Measurements from ENCODE around the gene KDM5B. TPM values are rescaled to one million over a fixed set of nuclear protein-coding genes. Genes with fewer than 3 reads are reported as not detected.
A peak's percentile ranks its signal among the peaks of the same experiment; 100 is the strongest.

KDM5B gene
- total and polyA plus RNA-seq, 2 of the 8 experiments (the other 6 are each of a cell fraction or from before 2014, with no cell fraction given): 73.3 to 210 TPM

GRCh38 chr1:202834771-202835547 is 26.7 kb upstream of the KDM5B start:
- Histone ChIP-seq H3K9ac (replicated peaks in 1 of 4; ENCODE audit: extremely low read depth in 1 of 4, low read depth in 3 of 4, low read length in 3 of 4) (no peak overlapping the region), H2BK20ac (ENCODE audit: low read length) (no peak overlapping the region), H3K79me1 (ENCODE audit: low read depth, low read length) (no peaks in the 10 kb centered on the region), H3K23ac (ENCODE audit: insufficient read length) (no peak overlapping the region), H3K27me3 (replicated peaks in 1 of 4; ENCODE audit: control insufficient read depth in 3 of 4, extremely low read depth in 1 of 4, insufficient read depth in 3 of 4, low read length in 3 of 4) (no peaks in the 10 kb centered on the region), H4K91ac (replicated peaks; ENCODE audit: insufficient read length, low read length) (peak overlapping the region; percentile 62), H3K9me3 (ENCODE audit: insufficient read depth in 2 of 2, low read depth in 1 of 2, low read length in 1 of 2) (no peaks in the 10 kb centered on the region), H3K4me1 (replicated peaks in 1 of 4; ENCODE audit: control insufficient read depth in 3 of 4, insufficient read depth in 4 of 4, low read length in 3 of 4) (peaks cover 0 to 6% (median 5%) of the 10 kb centered on the region in 4 experiments; a peak in 6 of 7 replicates), H2AK5ac (ENCODE audit: low read depth, low read length) (no peak overlapping the region), H3K4me3 (ENCODE audit: extremely low read depth in 1 of 4, insufficient read depth in 2 of 4, low read depth in 3 of 4, low read length in 4 of 4) (no peak overlapping the region), H2BK12ac (ENCODE audit: low read depth, low read length) (no peak overlapping the region; the same call in 1 of the 2 replicates), H3K36me3 (ENCODE audit: control insufficient read depth in 2 of 4, insufficient read depth in 4 of 4, low read length in 3 of 4) (no peaks in the 10 kb centered on the region), H4K5ac (ENCODE audit: insufficient read length, low read depth, low read length) (no peak overlapping the region), H2BK15ac (ENCODE audit: low read length) (no peak overlapping the region), H3K56ac (replicated peaks; ENCODE audit: insufficient read length, low read depth, low read length) (no peak overlapping the region), H3K27ac (ENCODE audit: low read depth, low read length) (no peak overlapping the region), H4K20me1 (replicated peaks in 1 of 2; ENCODE audit: control insufficient read depth in 1 of 2, insufficient read depth in 2 of 2, low read length in 2 of 2) (no peaks in the 10 kb centered on the region), H3K79me2 (ENCODE audit: control insufficient read depth in 1 of 2, insufficient read depth in 2 of 2, low read length in 2 of 2) (no peaks in the 10 kb centered on the region), H2BK120ac (replicated peaks; ENCODE audit: low read depth, low read length) (no peak overlapping the region), H3K4me2 (ENCODE audit: insufficient read depth in 1 of 2, low read depth in 2 of 2, low read length in 2 of 2) (no peak overlapping the region), H2AFZ (ENCODE audit: low read length) (no peak overlapping the region; the same call in 1 of the 2 replicates), H3K18ac (ENCODE audit: extremely low read depth, low read length) (0 out of 2 replicates have a peak overlapping the region, but pooled peaks have one; percentile 32), H3K14ac (ENCODE audit: insufficient read length) (no peak overlapping the region), H3K23me2 (ENCODE audit: low read depth, low read length) (no peaks in the 10 kb centered on the region), H2BK5ac (ENCODE audit: low read depth, low read length) (no peak overlapping the region; the same call in 1 of the 2 replicates), H3K4ac (replicated peaks; ENCODE audit: insufficient read length, low read depth, low read length) (no peak overlapping the region), H4K8ac (ENCODE audit: extremely low read depth, insufficient read depth, low read length) (peak overlapping the region; percentile 36)
- ChIA-PET POLR2A (ENCODE audit: partially characterized antibody) (interaction anchor here (0.7 to 2.6 kb wide), 7 partner anchors 10 to 28 kb away, joined by 3 to 10 read pairs (median 4); partner anchors contain the start of gene PCAT6), CTCF (ENCODE audit: partially characterized antibody) (interaction anchor here (1.0 to 2.1 kb wide), 9 partner anchors 11 to 204 kb away, joined by 3 to 19 read pairs (median 3); partner anchors contain the start of gene PCAT6)
- TF ChIP-seq EGR1 (IDR thresholded peaks at IDR 0.05; ENCODE audit: borderline replicate concordance, low read depth, low read length) (no peak), SP1 (IDR thresholded peaks at IDR 0.05; ENCODE audit: low read depth, low read length) (no peak)
- WGBS, 2 experiments (ENCODE audit: extremely low coverage in 1 of 2, insufficient coverage in 1 of 2, insufficient read length in 1 of 2, insufficient replicate concordance in 2 of 2, low coverage in 1 of 2, low lambda C conversion rate in 2 of 2, missing lambda C conversion rate in 1 of 2): 87% methylated on average over 10 of the region's 10 CpGs; no CpG with 5 or more reads in 1 of the 2 experiments
- FAIRE-seq: no peak
- no peak for DNase-seq (ENCODE audit: low read depth in 1 of 2, low spot score in 2 of 2)

All from H1 (cell line).